NCI-H146 (cell line): ENCODE measurements around the gene APOM.
A peak's percentile ranks its signal among the peaks of the same experiment; 100 is the strongest.

Source experiments
- DNase-seq: peaks from one replicate; lab custom pipeline; 2025; lab: John Stamatoyannopoulos, UW

Gene APOM

GRCh38 chr6:31658158-31658688, 2.5 kb downstream of the APOM start:
- DNase-seq, result no peak

- DNase-seq, result no peak
Measured at GRCh38 chr6:31658983-31659648, 3.4 kb downstream of the APOM start.

- no peak for DNase-seq
Measured at GRCh38 chr6:31659649-31660380, 4.1 kb downstream of the APOM start.

GRCh38 chr6:31660381-31661261, 4.9 kb downstream of the APOM start, which contains the start of gene C6orf47:
C6orf47 (minus strand) TSS chr6:31660778; CDS start chr6:31659947, 831 bp downstream.
- peak; percentile 90 for DNase-seq

GRCh38 chr6:31661262-31662123, 5.8 kb downstream of the APOM start:
- no peak for DNase-seq

- no peak for DNase-seq
Measured at GRCh38 chr6:31662124-31662723, 6.5 kb downstream of the APOM start.

GRCh38 chr6:31663126-31663960, 7.6 kb downstream of the APOM start:
- no peak for DNase-seq

- DNase-seq, result no peak
Measured at GRCh38 chr6:31663961-31664789, 8.5 kb downstream of the APOM start.

GRCh38 chr6:31664790-31665500, 9.3 kb downstream of the APOM start, which contains the start of gene GPANK1:
GPANK1 (minus strand) TSS chr6:31664997; CDS start chr6:31664478, 519 bp downstream.
- DNase-seq, result peak; percentile 89

GRCh38 chr6:31665501-31666336, 10.0 kb downstream of the APOM start, which contains the start of gene CSNK2B:
CSNK2B (plus strand) TSS chr6:31666080; CDS start chr6:31666832, 752 bp downstream.
- DNase-seq, result peak; percentile 98

GRCh38 chr6:31666337-31666965, 10.8 kb downstream of the APOM start:
- no peak for DNase-seq

GRCh38 chr6:31669676-31670075, 14.0 kb downstream of the APOM start, which contains the start of gene LY6G5B:
LY6G5B (plus strand) TSS chr6:31669976; CDS start chr6:31670951, 975 bp downstream.
- DNase-seq, result no peak

GRCh38 chr6:31676322-31676903, 20.7 kb downstream of the APOM start:
- DNase-seq, result no peak

- no peak for DNase-seq
Measured at GRCh38 chr6:31676904-31677303, 21.2 kb downstream of the APOM start.

- no peak for DNase-seq
Measured at GRCh38 chr6:31677955-31678354, 22.3 kb downstream of the APOM start.
